Upper lobe of left lung (tissue), 6 donors: ENCODE results near the gene SLC2A10. TPM values are rescaled to one million over a fixed set of nuclear protein-coding genes. Genes with fewer than 3 reads are reported as not detected.

Source experiments
- ATAC-seq, 2 donors: fragments of 200-7000 bp; cut with Tn5 transposase; one replicate each; pipeline ENCODE4 v1.9.1; 2022; ENCODE audit warnings: mild to moderate bottlenecking in 2 of 2, moderate library complexity in 2 of 2; ENCODE audit not compliant: low FRiP score in 2 of 2
- DNase-seq, 2 donors: peaks; one replicate each; pipeline ENCODE4 v3.0.0-alpha.2; 2019 to 2020
- H3K27ac ChIP-seq, 4 donors: fragments of 200-600 bp; sonication (generic); one replicate each; pipeline ENCODE4 v1.5.1; 2016 to 2019
- H3K27me3 ChIP-seq, 4 donors: fragments of 200-600 bp; sonication (generic); one replicate each; pipeline ENCODE4 v1.5.1; 2017 to 2019
- H3K36me3 ChIP-seq, 4 donors: fragments of 200-600 bp; sonication (generic); one replicate each; pipeline ENCODE4 v1.5.1; 2016 to 2019
- H3K4me1 ChIP-seq, 4 donors: fragments of 200-600 bp; sonication (generic); one replicate each; pipeline ENCODE4 v1.5.1; 2018 to 2019
- H3K4me3 ChIP-seq, 4 donors: fragments of 200-600 bp; sonication (generic); one replicate each; pipeline ENCODE4 v1.5.1; 2017 to 2019; ENCODE audit warnings: mild to moderate bottlenecking in 2 of 4, moderate library complexity in 1 of 4
- H3K9me3 ChIP-seq, 4 donors: fragments of 200-600 bp; sonication (generic); one replicate each; pipeline ENCODE4 v1.5.1; 2018 to 2019
- CTCF ChIP-seq, 6 experiments: fragments of 450-650 bp in 4 of 6; fragments of 200-600 bp in 2 of 6; sonication (generic) in 2 of 6; IDR thresholded peaks; one replicate each; pipeline ENCODE4 v1.5.1; 2016 to 2019; ENCODE audit warnings: antibody characterized with exemption in 6 of 6
- EP300 ChIP-seq, 4 donors: sonication (generic); formaldehyde crosslinking; IDR thresholded peaks; one replicate each; pipeline ENCODE4 v1.5.1; 2017; ENCODE audit warnings: antibody characterized with exemption in 4 of 4, control low read depth in 2 of 4
- POLR2A ChIP-seq, 4 donors: fragments of 450-650 bp; IDR thresholded peaks; one replicate each; pipeline ENCODE4 v1.5.1; 2016 to 2017; ENCODE audit warnings: antibody characterized with exemption in 4 of 4, mild to moderate bottlenecking in 2 of 4
- POLR2AphosphoS5 ChIP-seq, 2 donors: sonication (generic); formaldehyde crosslinking; IDR thresholded peaks; one replicate each; pipeline ENCODE4 v1.5.1; 2017; ENCODE audit warnings: antibody characterized with exemption in 2 of 2
- WGBS, 2 donors: methylation state at CpG; one replicate each; pipeline ENCODE4 v1.1.5; 2017 to 2018; 5-methylcytosine and 5-hydroxymethylcytosine counted together
- total RNA-seq, 6 donors: library from RNA; depleted of rRNA in 4 of 6; stranded (reverse); fragments of >200 nt in 4 of 6; gene quantifications; one replicate each; pipeline versions ENCODE4 v1.1.0 to v1.2.1, GENCODE V29; 2016 to 2021
- donor health status: DM: no; HTN: no; CAD: no; lungs with moderate emphysema.
- donor health status: DM: no; HTN: yes; CAD: no; lungs with severe emphysema.

Gene SLC2A10
- total RNA-seq, 6 donors from 2014 or later, result 5.5 to 93.2 (median 13.8) TPM

GRCh38 chr20:46758929-46759669 lies 49.6 kb downstream of the SLC2A10 start:
- Histone ChIP-seq H3K4me1 (no peaks in the 10 kb centered on the region), H3K27me3 (no peaks in the 10 kb centered on the region), H3K9me3 (no peaks in the 10 kb centered on the region), H3K36me3 (no peaks in the 10 kb centered on the region), H3K27ac (no peak overlapping the region), H3K4me3 (no peak overlapping the region)
- no peak for ATAC-seq
- TF ChIP-seq EP300 (IDR thresholded peaks at IDR 0.05), result no peak
- 81 to 83% methylated on average over 5 to 6 of the region's 6 CpGs for WGBS, 2 donors
- no peak for DNase-seq

- H3K4me1 ChIP-seq, result no peaks in the 10 kb centered on the region
- no peaks in the 10 kb centered on the region for H3K36me3 ChIP-seq
- no peak overlapping the region for H3K4me3 ChIP-seq
- 90 to 91% methylated on average over 9 of the region's 9 CpGs for WGBS, 2 donors
- ATAC-seq (no peak), DNase-seq (no peak)
- no peak for TF ChIP-seq POLR2AphosphoS5 (IDR thresholded peaks at IDR 0.05)
- no peak for TF ChIP-seq EP300 (IDR thresholded peaks at IDR 0.05)
- no peak for TF ChIP-seq POLR2A (IDR thresholded peaks at IDR 0.05)
- TF ChIP-seq CTCF (IDR thresholded peaks at IDR 0.05), result no peak
- no peaks in the 10 kb centered on the region for H3K27me3 ChIP-seq
- H3K27ac ChIP-seq, result no peak overlapping the region
- no peaks in the 10 kb centered on the region for H3K9me3 ChIP-seq
Measured at GRCh38 chr20:46761566-46761965, 52.1 kb downstream of the SLC2A10 start.

- no peak for TF ChIP-seq POLR2AphosphoS5 (IDR thresholded peaks at IDR 0.05)
- no peak for TF ChIP-seq CTCF (IDR thresholded peaks at IDR 0.05)
- TF ChIP-seq EP300 (IDR thresholded peaks at IDR 0.05), result no peak
- no peak for TF ChIP-seq POLR2A (IDR thresholded peaks at IDR 0.05)
- ATAC-seq (no peak), DNase-seq (no peak)
- H3K27ac ChIP-seq, result no peak overlapping the region
- no peaks in the 10 kb centered on the region for H3K27me3 ChIP-seq
- H3K4me3 ChIP-seq, result no peak overlapping the region
- H3K4me1 ChIP-seq, result no peaks in the 10 kb centered on the region
- 62 to 83% methylated on average over 4 of the region's 4 CpGs for WGBS, 2 donors
- H3K36me3 ChIP-seq, result no peaks in the 10 kb centered on the region
- H3K9me3 ChIP-seq, result no peaks in the 10 kb centered on the region
Measured at GRCh38 chr20:46764068-46764467, 54.6 kb downstream of the SLC2A10 start.

- 54 to 72% methylated on average over 13 of the region's 13 CpGs for WGBS, 2 donors
- Histone ChIP-seq H3K4me1 (no peaks in the 10 kb centered on the region), H3K9me3 (no peaks in the 10 kb centered on the region), H3K27me3 (no peaks in the 10 kb centered on the region), H3K36me3 (no peaks in the 10 kb centered on the region), H3K4me3 (no peak overlapping the region), H3K27ac (no peak overlapping the region)
- DNase-seq, result no peak
- no peak for ATAC-seq
- no peak for TF ChIP-seq POLR2A (IDR thresholded peaks at IDR 0.05)
- no peak for TF ChIP-seq EP300 (IDR thresholded peaks at IDR 0.05)
- TF ChIP-seq POLR2AphosphoS5 (IDR thresholded peaks at IDR 0.05), result no peak
- TF ChIP-seq CTCF (IDR thresholded peaks at IDR 0.05), result no peak
Measured at GRCh38 chr20:46765506-46766120, 56.2 kb downstream of the SLC2A10 start.

GRCh38 chr20:46767127-46767761 lies 57.8 kb downstream of the SLC2A10 start:
- Histone ChIP-seq H3K27me3 (no peaks in the 10 kb centered on the region), H3K36me3 (no peaks in the 10 kb centered on the region), H3K27ac (no peak overlapping the region), H3K4me1 (no peaks in the 10 kb centered on the region), H3K9me3 (no peaks in the 10 kb centered on the region), H3K4me3 (no peak overlapping the region)
- TF ChIP-seq CTCF (IDR thresholded peaks at IDR 0.05) (peak; percentile 22 to 49 (median 33)), POLR2AphosphoS5 (IDR thresholded peaks at IDR 0.05) (no peak), EP300 (IDR thresholded peaks at IDR 0.05) (no peak), POLR2A (IDR thresholded peaks at IDR 0.05) (no peak)
- peak in 1 of 2 donors; percentile 39 for ATAC-seq
- WGBS, 2 donors, result 61 to 75% methylated on average over 4 of the region's 4 CpGs
- DNase-seq, result no peak
